HepG2 (cell line): Measurements from ENCODE around the gene SBK3. TPM values are rescaled to one million over a fixed set of nuclear protein-coding genes. Genes with fewer than 3 reads are reported as not detected.

Experiments used
- ATF7-NPFF ChIP-seq: sonication (generic); formaldehyde crosslinking; IDR thresholded peaks from 2 replicates; pipeline ENCODE4 v1.8.1; 2023; ENCODE audit warnings: mild to moderate bottlenecking, low read depth, missing genetic modification reagents, moderate library complexity
- GFI1 ChIP-seq: sonication (generic); formaldehyde crosslinking; IDR thresholded peaks from 2 replicates; pipeline ENCODE4 v1.5.0; 2020; ENCODE audit warnings: missing genetic modification reagents, mild to moderate bottlenecking, borderline replicate concordance
- GPN1 ChIP-seq: sonication (generic); formaldehyde crosslinking; IDR thresholded peaks from 2 replicates; pipeline ENCODE4 v1.5.1; 2020; ENCODE audit warnings: missing genetic modification reagents, borderline replicate concordance
- KLF16 ChIP-seq, 2 experiments: sonication (generic) in 1 of 2; formaldehyde crosslinking in 1 of 2; IDR thresholded peaks; 2 replicates each; pipeline versions ENCODE4 v1.6.1 to v1.8.0; 2016 to 2023; ENCODE audit warnings: missing genetic modification reagents in 2 of 2, missing compliant biosample characterization in 1 of 2
- PCBP1 ChIP-seq: fragments of 200-400 bp; formaldehyde crosslinking; IDR thresholded peaks from 2 replicates; pipeline ENCODE4 v1.6.1; 2017; ENCODE audit warnings: mild to moderate bottlenecking, low read depth, low read length, borderline replicate concordance
- PHF21A ChIP-seq: sonication (generic); formaldehyde crosslinking; IDR thresholded peaks from 2 replicates; pipeline ENCODE4 v1.5.0; 2020; ENCODE audit warnings: mild to moderate bottlenecking, missing genetic modification reagents
- POLR2AphosphoS2 ChIP-seq: IDR thresholded peaks from 2 replicates; pipeline ENCODE4 v1.6.1; 2011; ENCODE audit warnings: low read depth, low read length, improper control_type of control experiment
- TBX2 ChIP-seq: sonication (generic); formaldehyde crosslinking; IDR thresholded peaks from 2 replicates; pipeline ENCODE4 v1.5.0; 2020; ENCODE audit warnings: missing genetic modification reagents, mild to moderate bottlenecking, borderline replicate concordance
- ZBED4 ChIP-seq: sonication (generic); formaldehyde crosslinking; IDR thresholded peaks from 2 replicates; pipeline ENCODE4 v1.4.0; 2020; ENCODE audit warnings: missing genetic modification reagents, borderline replicate concordance
- ZMAT3 ChIP-seq: sonication (generic); formaldehyde crosslinking; conservative IDR thresholded peaks from 2 replicates; pipeline ENCODE4 v1.7.0; 2021; ENCODE audit warnings: missing genetic modification reagents
- ZNF570 ChIP-seq: sonication (generic); formaldehyde crosslinking; IDR thresholded peaks from 2 replicates; pipeline ENCODE4 v1.4.0; 2020; ENCODE audit warnings: mild to moderate bottlenecking, missing genetic modification reagents, borderline replicate concordance
- ZNF576 ChIP-seq: sonication (generic); formaldehyde crosslinking; IDR thresholded peaks from 2 replicates; pipeline ENCODE4 v1.4.0; 2020; ENCODE audit warnings: mild to moderate bottlenecking, missing genetic modification reagents
- ZNF607 ChIP-seq: sonication (generic); formaldehyde crosslinking; IDR thresholded peaks from 2 replicates; pipeline ENCODE4 v1.5.1; 2020; ENCODE audit warnings: missing genetic modification reagents, mild to moderate bottlenecking, borderline replicate concordance
- ZNF639 ChIP-seq: conservative IDR thresholded peaks from 2 replicates; pipeline ENCODE4 v1.6.1; 2018; ENCODE audit warnings: missing genetic modification reagents
- ZNF782 ChIP-seq: sonication (generic); formaldehyde crosslinking; IDR thresholded peaks from 2 replicates; pipeline ENCODE4 v1.4.0; 2020; ENCODE audit warnings: missing genetic modification reagents, mild to moderate bottlenecking, borderline replicate concordance
- polyA plus RNA-seq, 8 experiments: library from polyadenylated mRNA; depleted of rRNA in 3 of 8; stranded (reverse) in 7 of 8; unstranded in 1 of 8; fragments of >200 nt; fragmentation: Illumina TruSeq in 4 of 8; extraction: Trizol in 4 of 8; gene quantifications; 2 replicates each; pipeline versions ENCODE4 v1.2.1 to v1.2.3, GENCODE V29; 2011 to 2016; ENCODE audit warnings: low read depth in 4 of 8, missing spikeins in 1 of 8, mixed read lengths in 1 of 8; ENCODE audit not compliant: insufficient read depth in 1 of 8
- total RNA-seq, 5 experiments: library from RNA; depleted of rRNA; stranded (reverse); fragments of >200 nt; fragmentation: Illumina TruSeq; extraction: Trizol; gene quantifications; 2 replicates each; pipeline ENCODE4 v1.2.3, GENCODE V29; 2016; ENCODE audit warnings: low read depth in 1 of 5
- TF ChIP-seq, protein P1 (sequence below): IDR thresholded peaks from 2 replicates; pipeline ENCODE4 v1.4.0; 2020; ENCODE audit warnings: mild to moderate bottlenecking, missing genetic modification reagents
- TF ChIP-seq, protein P2 (sequence below): IDR thresholded peaks from 2 replicates; pipeline ENCODE4 v1.6.1; 2016; ENCODE audit warnings: low read depth, control low read depth

Gene SBK3
- total and polyA plus RNA-seq, 2 of the 13 experiments (the other 11 are each of a cell fraction or from before 2014, with no cell fraction given) = 0.66 to 0.77 TPM

- TF ChIP-seq, protein P1, sequence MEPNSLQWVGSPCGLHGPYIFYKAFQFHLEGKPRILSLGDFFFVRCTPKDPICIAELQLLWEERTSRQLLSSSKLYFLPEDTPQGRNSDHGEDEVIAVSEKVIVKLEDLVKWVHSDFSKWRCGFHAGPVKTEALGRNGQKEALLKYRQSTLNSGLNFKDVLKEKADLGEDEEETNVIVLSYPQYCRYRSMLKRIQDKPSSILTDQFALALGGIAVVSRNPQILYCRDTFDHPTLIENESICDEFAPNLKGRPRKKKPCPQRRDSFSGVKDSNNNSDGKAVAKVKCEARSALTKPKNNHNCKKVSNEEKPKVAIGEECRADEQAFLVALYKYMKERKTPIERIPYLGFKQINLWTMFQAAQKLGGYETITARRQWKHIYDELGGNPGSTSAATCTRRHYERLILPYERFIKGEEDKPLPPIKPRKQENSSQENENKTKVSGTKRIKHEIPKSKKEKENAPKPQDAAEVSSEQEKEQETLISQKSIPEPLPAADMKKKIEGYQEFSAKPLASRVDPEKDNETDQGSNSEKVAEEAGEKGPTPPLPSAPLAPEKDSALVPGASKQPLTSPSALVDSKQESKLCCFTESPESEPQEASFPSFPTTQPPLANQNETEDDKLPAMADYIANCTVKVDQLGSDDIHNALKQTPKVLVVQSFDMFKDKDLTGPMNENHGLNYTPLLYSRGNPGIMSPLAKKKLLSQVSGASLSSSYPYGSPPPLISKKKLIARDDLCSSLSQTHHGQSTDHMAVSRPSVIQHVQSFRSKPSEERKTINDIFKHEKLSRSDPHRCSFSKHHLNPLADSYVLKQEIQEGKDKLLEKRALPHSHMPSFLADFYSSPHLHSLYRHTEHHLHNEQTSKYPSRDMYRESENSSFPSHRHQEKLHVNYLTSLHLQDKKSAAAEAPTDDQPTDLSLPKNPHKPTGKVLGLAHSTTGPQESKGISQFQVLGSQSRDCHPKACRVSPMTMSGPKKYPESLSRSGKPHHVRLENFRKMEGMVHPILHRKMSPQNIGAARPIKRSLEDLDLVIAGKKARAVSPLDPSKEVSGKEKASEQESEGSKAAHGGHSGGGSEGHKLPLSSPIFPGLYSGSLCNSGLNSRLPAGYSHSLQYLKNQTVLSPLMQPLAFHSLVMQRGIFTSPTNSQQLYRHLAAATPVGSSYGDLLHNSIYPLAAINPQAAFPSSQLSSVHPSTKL (CRISPR knock-in tag) = peak; percentile 31; the same call in 1 of the 2 replicates
- peak; percentile 18 for TF ChIP-seq TBX2 (CRISPR knock-in tag)
- TF ChIP-seq, protein P2, sequence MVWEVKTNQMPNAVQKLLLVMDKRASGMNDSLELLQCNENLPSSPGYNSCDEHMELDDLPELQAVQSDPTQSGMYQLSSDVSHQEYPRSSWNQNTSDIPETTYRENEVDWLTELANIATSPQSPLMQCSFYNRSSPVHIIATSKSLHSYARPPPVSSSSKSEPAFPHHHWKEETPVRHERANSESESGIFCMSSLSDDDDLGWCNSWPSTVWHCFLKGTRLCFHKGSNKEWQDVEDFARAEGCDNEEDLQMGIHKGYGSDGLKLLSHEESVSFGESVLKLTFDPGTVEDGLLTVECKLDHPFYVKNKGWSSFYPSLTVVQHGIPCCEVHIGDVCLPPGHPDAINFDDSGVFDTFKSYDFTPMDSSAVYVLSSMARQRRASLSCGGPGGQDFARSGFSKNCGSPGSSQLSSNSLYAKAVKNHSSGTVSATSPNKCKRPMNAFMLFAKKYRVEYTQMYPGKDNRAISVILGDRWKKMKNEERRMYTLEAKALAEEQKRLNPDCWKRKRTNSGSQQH (CRISPR knock-in tag) = peak; percentile 88; the same call in 1 of the 2 replicates
- no peak; the same call in 1 of the 2 replicates for TF ChIP-seq ZNF639 (CRISPR knock-in tag)
- TF ChIP-seq PHF21A (CRISPR knock-in tag) = no peak
- TF ChIP-seq KLF16 (CRISPR knock-in tag; IDR thresholded peaks at IDR 0.05) = peak in 1 of 2 experiments; percentile 32; a peak in 1 of 4 replicates
- no peak for TF ChIP-seq PCBP1
- no peak for TF ChIP-seq GPN1 (CRISPR knock-in tag)
- TF ChIP-seq POLR2AphosphoS2 = no peak
- TF ChIP-seq ZNF607 (CRISPR knock-in tag) = peak; percentile 49; the same call in 1 of the 2 replicates
- peak; percentile 46; the same call in 1 of the 2 replicates for TF ChIP-seq ZMAT3 (CRISPR knock-in tag)
- peak; percentile 63; the same call in 1 of the 2 replicates for TF ChIP-seq ATF7-NPFF (CRISPR knock-in tag)
- TF ChIP-seq ZNF782 (CRISPR knock-in tag) = peak; percentile 33; the same call in 1 of the 2 replicates
- peak; percentile 36; the same call in 1 of the 2 replicates for TF ChIP-seq ZBED4
- TF ChIP-seq ZNF570 = 0 out of 2 replicates have a peak, but pooled peaks have one; percentile 52
- 0 out of 2 replicates have a peak, but pooled peaks have one; percentile 71 for TF ChIP-seq ZNF576 (CRISPR knock-in tag)
- no peak for TF ChIP-seq GFI1 (CRISPR knock-in tag)
Measured at GRCh38 chr19:55581145-55581822, 35.9 kb upstream of the SBK3 start (continued).
